HG02938 (cell line): Measurements from ENCODE around the gene ALAD.
"Not testable (repeated sequence)": the region's sequence is repeated elsewhere in the genome, so short reads cannot be mapped to it uniquely, and the experiment has no call there.

ENCODE experiments used
- ATAC-seq: cut with Tn5 transposase; IDR thresholded peaks from one replicate; pipeline ENCODE4 v1.9.1; 2021; ENCODE audit warnings: mild to moderate bottlenecking, moderate library complexity; ENCODE audit not compliant: unreplicated experiment

ALAD gene

GRCh38 chr9:113375057-113376023 is 25.7 kb downstream of the ALAD start:
- no peak for ATAC-seq

GRCh38 chr9:113373676-113374392 is 27.2 kb downstream of the ALAD start:
- ATAC-seq, result no peak

- ATAC-seq, result no peak
Measured at GRCh38 chr9:113373256-113373655, 27.8 kb downstream of the ALAD start.

GRCh38 chr9:113372059-113372458 is 29.0 kb downstream of the ALAD start:
- no peak for ATAC-seq

GRCh38 chr9:113370806-113371325 is 30.2 kb downstream of the ALAD start:
- no peak for ATAC-seq

- ATAC-seq, result no peak
Measured at GRCh38 chr9:113369855-113370140, 31.3 kb downstream of the ALAD start.

- no peak for ATAC-seq
Measured at GRCh38 chr9:113368982-113369854, 31.9 kb downstream of the ALAD start.

GRCh38 chr9:113368348-113368981 is 32.6 kb downstream of the ALAD start:
- ATAC-seq, result no peak

- not testable (repeated sequence) for ATAC-seq
Measured at GRCh38 chr9:113365652-113366051, 35.4 kb downstream of the ALAD start.

- ATAC-seq, result no peak
Measured at GRCh38 chr9:113364951-113365350, 36.1 kb downstream of the ALAD start.

- ATAC-seq, result no peak
Measured at GRCh38 chr9:113363336-113363735, 37.7 kb downstream of the ALAD start.

GRCh38 chr9:113361304-113362018 is 39.6 kb downstream of the ALAD start:
- ATAC-seq, result no peak

GRCh38 chr9:113360242-113360842 is 40.7 kb downstream of the ALAD start:
- ATAC-seq, result no peak

GRCh38 chr9:113359385-113359784 is 41.7 kb downstream of the ALAD start:
- no peak for ATAC-seq

GRCh38 chr9:113356686-113357292 is 44.3 kb downstream of the ALAD start:
- no peak for ATAC-seq

GRCh38 chr9:113355040-113355596 is 46.0 kb downstream of the ALAD start:
- no peak for ATAC-seq

- no peak for ATAC-seq
Measured at GRCh38 chr9:113352411-113352810, 48.7 kb downstream of the ALAD start.

GRCh38 chr9:113352006-113352405 is 49.1 kb downstream of the ALAD start:
- ATAC-seq, result no peak

GRCh38 chr9:113350937-113351336 is 50.1 kb downstream of the ALAD start:
- ATAC-seq, result no peak
